GM18907 (cell line): Measurements from ENCODE around the gene EYA3.

ENCODE experiments used
- ATAC-seq: cut with Tn5 transposase; IDR thresholded peaks from one replicate; pipeline ENCODE4 v1.9.1; 2021; ENCODE audit warnings: mild to moderate bottlenecking, moderate library complexity; ENCODE audit not compliant: unreplicated experiment

Gene EYA3

DNA sequence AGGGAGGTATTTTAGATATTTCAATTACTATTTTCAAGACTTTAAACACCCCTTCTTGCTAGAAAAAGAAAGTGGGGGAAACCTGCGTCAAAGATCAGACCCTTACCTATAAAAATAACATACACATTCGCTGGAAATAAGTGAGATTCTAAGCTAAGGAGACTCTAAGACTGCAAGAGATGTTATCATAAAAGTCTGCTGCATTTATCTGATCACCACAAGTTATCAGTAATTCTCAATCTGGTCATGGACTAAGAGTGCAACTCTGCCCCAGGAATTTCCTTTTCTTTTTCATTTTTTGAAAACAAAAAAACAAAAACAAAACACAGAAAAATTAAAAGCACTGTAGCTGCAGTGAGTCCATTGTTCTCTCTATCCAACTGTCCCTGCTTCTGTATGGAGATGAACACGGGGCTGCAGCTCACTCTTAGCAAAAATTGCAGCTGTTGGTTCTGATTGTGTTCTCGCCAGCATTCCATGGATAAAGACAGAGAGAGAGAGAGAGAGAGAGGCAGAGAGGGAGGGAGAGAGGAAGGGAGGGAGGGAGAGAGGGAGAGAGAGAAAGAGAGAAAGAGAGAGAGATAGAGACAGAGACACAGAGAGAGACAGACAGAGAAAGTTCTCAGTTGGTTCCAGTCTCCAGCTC lies 114.5 kb downstream of the EYA3 start:
- ATAC-seq = no peak

DNA sequence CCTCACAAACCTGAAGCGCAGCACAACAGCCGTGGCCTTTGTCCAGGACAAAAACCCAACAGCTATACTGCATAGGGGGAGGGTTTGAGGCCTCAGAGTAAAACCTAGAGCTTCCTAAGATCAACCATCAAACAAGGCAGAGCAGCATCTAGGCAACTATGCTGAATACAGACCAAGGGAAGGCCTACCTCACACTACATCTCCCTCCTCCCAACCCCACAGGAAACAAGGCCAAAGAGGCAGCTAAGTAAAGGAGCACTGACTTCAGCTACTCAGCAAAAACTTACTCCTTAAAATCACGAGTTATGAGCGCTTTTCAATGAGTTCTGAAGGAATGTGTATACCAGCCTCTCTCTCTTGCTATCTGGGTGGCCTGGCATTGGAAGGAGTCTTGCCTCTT lies 116.3 kb downstream of the EYA3 start:
- ATAC-seq = no peak

DNA sequence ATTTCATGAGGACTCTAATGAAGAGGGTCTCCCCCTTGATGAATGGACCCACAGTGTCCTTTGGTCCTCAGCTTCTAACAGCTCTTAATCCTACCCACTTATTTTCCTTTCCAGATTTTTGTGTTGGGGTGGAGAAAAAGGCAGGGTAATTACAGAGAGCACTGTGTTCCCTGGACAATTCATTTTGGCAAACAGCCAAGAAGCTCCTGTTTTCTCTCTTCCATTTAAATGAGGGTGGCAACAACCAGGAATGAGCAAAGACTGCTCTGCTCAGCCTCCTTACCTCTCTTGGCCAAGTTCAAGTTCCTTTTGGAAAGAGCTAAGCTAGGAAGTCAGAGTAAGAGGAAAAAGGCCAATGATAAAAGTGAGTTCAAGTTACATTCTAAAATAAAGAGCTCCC lies 116.7 kb downstream of the EYA3 start:
- no peak for ATAC-seq

DNA sequence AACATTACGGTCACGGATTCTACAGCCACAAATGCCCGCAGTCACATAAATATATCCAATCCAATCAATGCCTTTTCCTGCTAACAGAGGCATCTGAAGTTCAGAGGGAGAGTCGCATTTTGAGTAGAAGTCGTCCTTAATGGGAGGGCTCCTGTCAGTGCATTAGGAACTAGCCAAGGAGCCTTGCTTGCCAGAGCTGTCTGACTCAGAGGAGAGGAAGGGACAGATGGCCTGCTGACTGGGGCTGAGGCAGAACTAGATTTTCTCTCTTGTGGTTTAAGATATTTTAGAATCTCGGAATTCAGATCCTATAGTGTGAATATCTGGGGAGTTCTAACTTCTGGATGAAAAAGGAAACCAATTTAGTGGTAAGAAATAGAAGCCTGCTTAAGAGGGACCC lies 118.0 kb downstream of the EYA3 start:
- ATAC-seq = no peak

DNA sequence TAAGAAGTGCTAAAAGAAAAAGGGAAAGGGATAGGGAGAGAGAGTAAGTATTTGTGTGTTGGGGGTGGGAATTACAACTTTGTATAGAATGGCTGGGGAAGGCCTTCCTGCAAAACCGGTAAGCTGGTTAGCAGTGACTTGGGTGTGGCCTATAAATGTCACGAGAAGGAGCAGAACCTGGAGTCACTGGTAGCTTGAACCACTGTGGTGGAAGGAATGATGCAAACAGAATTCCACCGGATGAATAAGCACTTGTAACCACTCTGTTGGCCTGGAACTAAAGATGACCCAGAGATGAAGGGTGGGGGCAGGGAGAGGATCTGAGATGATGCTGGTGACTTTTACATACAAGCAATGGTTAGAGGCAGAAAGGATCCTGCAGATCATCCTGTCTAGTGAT lies 119.7 kb downstream of the EYA3 start:
- no peak for ATAC-seq

DNA sequence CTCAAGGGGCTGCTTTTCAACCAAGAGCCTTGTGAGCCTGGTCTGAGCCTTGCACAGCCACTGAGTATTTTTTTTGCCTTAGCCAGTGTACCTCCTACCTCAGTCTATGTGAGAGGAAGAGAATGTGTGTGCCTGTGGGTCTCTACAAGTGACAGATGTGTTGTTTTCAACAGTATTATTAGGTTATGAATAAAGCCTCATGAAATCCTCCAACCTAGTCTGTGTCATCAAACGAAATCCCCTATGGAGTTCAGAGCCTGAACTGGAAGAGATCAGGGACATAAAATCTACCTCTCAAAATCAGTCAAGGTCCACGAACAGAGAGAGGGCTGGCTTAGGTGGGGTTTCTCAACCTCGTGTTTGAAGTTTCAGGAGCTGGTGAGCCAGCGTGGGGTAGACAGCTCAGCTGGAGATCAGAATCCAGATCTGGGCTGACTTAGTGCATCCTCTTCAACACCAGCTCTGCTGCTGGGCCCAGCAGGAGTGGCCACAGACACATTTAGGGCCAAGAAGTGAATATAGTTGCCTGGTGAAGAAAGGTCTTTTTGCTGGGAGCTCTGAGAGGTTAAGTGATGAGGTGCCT lies 120.4 kb downstream of the EYA3 start:
- no peak for ATAC-seq

DNA sequence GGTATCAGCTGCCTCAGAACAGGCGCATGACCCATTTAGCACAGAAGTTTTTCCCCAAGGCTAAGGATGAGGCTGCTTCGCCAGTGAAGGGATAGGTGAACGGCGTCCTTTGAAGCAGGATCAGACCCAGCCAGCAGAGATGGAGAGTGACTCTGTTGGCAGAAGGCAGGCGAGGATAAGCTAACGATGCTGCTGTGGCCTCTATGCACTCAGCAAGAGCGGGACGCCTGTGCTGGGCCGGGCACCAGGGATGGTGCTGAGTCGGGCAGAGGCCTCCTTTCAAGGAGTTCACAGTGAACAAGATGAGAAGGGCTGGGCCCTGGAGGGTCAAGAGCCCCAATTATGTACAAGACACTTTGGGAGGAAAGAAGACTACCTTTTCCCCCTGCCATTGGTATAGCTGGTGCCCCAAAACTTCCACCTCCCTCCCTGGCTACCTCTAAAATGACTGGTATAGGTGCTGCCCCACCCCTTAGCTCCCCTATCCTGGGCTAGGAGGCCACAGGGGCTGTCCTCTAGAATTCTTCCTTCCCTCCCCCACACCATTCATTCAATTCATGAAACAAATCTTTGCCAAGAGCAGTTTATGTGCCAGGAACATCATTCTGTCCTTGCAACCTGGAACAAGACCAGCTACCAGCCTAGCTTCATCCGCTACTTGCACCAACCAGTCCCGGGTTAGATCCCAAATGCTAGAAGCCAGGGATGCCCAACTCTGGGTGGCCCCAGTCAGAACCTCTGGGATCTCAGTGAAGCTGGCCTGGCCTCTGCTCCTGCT lies 121.1 kb downstream of the EYA3 start:
- ATAC-seq = no peak

DNA sequence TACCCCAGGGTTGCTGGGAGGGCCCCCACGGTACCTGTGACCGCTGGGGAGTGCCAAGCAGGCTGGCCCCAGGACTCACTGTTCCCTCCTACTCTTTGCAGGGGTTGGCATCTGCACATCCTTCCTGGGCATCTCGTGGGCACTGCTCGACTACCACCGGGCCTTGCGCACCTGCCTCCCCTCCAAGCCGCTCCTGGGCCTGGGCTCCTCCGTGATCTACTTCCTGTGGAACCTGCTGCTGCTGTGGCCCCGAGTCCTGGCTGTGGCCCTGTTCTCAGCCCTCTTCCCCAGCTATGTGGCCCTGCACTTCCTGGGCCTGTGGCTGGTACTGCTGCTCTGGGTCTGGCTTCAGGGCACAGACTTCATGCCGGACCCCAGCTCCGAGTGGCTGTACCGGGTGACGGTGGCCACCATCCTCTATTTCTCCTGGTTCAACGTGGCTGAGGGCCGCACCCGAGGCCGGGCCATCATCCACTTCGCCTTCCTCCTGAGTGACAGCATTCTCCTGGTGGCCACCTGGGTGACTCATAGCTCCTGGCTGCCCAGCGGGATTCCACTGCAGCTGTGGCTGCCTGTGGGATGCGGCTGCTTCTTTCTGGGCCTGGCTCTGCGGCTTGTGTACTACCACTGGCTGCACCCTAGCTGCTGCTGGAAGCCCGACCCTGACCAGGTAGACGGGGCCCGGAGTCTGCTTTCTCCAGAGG lies 121.9 kb downstream of the EYA3 start:
- ATAC-seq = no peak

DNA sequence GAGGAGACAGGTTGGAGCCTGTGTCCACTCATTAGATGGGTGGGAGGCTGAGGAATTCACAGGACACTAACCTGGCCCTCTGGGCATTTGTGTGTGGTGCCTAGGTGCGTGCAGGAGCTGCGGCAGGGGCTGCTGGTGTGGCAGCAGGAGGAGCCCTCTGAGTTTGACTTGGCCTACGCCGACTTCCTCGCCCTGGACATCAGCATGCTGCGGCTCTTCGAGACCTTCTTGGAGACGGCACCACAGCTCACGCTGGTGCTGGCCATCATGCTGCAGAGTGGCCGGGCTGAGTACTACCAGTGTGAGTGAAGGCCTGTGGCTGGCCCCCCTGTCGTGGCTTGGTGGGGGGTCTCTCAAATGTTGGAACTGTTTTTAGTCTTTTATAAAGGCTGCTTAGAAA lies 125.0 kb downstream of the EYA3 start:
- no peak for ATAC-seq

DNA sequence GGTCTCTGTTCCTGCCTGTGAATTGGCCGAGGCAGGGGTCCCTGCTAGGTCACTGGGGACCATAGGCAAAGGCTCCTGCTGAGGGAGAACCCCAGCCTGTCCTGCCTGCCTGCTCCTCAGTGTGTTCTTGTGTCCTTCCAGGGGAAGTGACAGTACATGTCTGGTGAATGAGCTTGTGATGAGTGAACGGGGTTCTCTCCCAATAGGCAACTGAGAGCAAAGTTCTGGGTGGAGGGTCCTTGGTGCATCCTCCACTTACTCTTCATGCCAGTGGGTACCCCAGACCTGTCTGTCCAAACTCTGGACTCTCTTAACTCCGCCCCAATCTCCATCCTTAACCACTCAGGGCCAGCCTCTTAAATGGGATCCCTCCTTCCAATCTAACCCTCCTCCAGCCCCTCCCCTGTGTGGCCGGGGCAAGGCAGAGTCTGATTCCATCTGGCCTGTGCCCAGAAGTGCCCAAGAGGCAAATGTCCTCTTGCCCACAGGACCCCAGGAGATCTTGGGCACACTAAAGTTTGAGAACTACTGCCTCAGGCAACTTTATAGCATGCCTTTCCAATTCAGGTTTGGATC lies 126.7 kb downstream of the EYA3 start:
- no peak for ATAC-seq

DNA sequence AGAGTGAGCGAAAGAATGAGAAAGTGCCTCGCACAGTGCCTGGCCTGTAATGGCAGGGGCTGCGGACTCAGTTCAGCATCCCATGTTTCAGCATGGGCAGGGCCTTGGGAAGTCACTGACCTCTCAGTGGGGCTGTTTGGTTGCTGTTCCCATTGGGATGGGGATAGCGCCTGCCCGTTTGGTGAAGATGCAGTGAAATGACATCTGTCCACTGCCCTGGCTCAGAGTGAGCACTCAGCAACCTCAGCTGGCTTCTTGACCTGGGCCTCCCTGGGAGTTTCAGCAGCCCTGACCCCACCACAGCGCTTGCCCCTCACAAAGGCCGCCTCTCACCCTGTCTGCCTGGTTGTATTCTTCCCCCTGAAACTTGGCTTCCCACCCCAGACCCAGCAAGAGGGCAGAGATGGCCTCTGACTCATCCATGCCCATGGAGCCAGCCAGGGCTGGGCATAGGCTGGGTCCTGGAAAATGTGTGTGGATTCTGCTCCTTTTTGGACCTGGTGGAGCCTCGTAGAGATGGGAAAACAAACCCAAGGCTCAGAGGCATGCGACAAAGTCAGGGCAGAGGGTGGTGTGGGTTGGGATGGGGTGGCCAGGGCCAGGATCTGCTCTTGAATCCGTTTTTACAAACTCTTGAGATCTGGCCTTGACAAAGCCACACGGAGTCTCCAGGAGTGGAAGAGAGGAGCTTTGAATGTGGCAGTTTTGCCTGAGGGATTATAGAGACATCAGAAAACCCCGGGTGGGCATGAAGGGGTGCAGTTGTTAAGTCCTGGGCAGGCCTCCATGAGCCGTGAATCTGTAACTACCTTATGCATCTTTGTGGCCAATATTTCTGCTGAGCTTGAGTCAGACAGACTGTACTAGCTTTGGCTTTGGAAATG lies 127.4 kb downstream of the EYA3 start:
- ATAC-seq = no peak

DNA sequence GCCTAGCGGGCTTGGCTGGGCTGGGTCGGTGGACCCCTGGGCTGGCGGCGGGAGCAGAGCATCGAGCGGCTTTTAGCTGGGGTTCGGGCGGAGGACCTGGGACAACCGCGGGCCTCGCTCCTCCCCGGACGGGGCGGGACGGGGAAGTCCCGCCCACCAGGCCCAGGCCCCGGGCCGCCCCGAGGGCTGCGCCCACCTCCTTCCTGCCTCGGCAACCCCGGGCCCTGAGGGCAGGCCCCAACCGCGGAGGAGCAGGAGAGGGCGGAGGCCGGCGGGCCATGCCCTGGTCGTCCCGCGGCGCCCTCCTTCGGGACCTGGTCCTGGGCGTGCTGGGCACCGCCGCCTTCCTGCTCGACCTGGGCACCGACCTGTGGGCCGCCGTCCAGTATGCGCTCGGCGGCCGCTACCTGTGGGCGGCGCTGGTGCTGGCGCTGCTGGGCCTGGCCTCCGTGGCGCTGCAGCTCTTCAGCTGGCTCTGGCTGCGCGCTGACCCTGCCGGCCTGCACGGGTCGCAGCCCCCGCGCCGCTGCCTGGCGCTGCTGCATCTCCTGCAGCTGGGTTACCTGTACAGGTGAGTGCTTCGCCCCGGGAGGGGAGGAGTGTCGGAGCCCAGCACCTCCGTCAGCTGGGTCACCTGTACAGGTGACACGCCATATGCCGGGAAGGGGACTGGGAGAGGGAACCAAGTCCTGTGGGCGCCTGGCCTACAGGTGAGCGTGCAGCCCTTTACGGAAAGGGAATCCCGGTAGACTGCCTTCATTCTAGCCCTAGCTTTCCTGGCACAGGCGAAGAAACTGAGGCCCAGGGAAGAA lies 128.4 kb downstream of the EYA3 start, which contains the start of gene XKR8:
TSS of gene XKR8 (plus strand) at position 182 of the 812 bp plus-strand sequence. CDS start at position 279, 97 bp downstream.
- ATAC-seq = peak; percentile 77

DNA sequence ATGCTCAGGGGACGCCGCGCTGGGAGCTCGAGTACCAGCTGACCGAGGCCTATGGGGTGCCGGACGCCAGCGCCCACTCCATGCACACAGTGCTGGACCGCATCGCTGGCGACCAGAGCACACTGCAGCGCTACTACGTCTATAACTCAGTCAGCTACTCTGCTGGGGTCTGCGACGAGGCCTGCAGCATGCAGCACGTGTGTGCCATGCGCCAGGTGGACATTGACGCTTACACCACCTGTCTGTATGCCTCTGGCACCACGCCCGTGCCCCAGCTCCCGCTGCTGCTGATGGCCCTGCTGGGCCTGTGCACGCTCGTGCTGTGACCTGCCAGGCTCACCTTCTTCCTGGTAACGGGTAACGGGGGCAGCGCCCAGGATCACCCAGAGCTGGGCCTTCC lies 129.9 kb downstream of the EYA3 start:
- no peak for ATAC-seq

DNA sequence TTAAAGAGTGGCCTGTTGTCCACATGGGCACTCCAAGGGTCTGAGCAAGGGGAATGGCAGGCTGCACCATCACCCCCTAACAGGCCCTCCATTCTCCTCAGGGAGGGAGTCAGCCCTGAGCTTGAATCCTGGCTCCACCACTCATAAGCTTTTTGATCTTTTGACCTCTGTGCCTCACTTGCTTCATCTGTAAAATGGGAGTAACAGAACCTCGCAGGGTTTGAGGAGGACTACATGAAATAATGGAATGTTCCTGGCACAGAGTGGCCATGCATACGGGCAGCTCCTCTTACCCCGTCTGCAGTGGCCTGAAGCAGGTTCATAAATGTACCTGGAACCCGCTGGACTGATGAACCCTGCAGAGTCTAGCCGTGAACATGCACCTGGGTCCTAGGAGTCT lies 130.8 kb downstream of the EYA3 start:
- ATAC-seq = no peak

DNA sequence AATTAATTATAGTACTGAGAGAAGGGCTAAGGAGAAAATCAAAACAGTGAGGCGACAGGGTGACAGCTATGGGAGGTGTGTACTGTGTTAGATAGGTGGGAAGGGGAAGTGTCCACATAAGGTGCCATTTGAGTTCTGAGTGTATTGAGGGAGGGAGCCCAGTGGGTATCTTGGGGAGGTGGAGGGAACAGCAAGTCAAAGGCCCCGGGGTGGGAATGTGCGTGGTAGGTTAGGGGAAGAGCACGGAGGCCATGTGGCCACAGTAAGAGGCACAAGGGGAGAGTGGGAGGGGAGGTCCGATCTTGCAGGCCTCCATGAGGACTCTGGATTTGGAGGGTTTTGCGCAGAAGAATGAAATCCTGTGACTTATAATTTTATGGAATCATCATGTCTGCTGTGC lies 131.6 kb downstream of the EYA3 start:
- ATAC-seq = no peak

DNA sequence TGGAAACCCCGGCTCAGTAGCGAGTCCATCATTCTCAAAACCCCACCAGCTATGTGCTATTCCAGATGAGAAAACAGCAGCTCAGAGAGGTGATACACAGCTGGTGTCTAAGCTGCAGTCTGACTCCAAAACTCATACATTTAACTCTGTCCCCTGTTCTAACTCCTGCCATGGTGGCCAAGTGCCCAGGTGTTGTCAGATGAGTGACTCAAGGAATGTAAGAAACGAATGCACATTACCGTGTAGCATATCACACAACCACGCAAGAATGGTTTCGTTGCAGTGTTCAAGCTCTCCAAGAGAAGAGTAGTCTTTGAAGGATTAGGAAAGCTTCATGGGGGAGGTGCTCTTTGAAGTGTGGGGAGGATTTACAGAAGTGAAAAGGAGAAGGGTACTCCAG lies 133.3 kb downstream of the EYA3 start:
- ATAC-seq = no peak

DNA sequence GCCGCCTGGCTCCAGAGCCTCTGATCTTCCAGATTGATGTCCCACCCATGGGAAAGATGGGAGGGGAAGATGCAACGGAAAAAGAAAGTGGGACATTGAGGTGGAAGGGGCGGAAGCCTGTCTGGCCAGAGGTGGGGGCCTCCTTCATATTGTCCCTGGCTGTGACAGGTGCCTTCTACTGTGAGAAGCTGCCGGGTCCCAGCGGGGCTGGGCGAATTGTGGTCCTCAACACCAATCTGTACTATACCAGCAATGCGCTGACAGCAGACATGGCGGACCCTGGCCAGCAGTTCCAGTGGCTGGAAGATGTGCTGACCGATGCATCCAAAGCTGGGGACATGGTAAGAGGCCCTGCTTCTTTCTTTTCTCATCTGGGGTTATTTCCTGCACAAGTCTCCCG lies 134.2 kb downstream of the EYA3 start:
- ATAC-seq = no peak

DNA sequence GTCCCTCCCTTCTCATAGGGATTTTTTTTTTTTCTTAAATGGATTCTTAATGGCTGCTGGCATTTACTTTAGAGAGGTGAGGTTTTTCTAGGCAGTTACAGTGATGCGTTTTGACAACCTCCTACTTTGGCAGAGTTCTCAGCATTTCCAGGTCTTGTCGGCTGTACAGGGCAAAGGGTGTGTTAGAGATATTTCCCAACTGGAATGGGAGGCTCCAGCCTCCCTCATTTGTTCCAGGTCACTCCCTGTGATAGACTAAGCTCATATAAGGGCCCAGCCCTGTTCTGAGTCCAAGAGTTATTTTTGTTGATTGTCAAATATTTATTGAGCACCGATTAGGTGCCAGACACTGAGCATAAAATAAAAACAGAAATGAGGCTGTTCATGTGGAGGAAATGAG lies 136.3 kb downstream of the EYA3 start:
- no peak for ATAC-seq

DNA sequence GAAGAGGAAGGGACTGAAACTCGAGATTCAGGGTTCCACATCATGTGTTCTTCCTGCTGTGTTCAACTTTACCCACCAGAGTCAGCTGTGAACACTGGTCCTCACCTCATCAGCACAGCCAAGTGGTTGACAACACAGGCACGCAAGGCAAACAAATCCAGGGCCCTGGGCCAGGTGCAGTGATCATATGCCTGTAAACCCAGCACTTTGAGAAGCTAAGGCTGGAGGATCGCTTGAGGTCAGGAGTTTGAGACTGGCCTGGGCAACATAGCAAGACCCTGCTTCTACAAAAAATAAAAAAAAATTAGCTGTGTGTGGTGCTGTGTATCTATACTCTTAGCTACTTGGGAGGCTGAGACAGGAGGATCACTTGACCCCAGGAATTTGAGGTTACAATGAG lies 137.0 kb downstream of the EYA3 start:
- ATAC-seq = no peak
